Fibroblast of lung (primary cell): ENCODE data around the gene MRFAP1L1. TPM values are rescaled to one million over a fixed set of nuclear protein-coding genes. Genes with fewer than 3 reads are reported as not detected.

Experiments used
- DNase-seq, 2 donors: peaks; one replicate each; pipeline versions ENCODE4 v3.0.0 to v3.0.0-alpha.2; 2010; ENCODE audit warnings: low read depth in 2 of 2
- H2AFZ ChIP-seq: 2 replicates; pipeline ENCODE4 v1.5.1; 2012; ENCODE audit warnings: low read length, control low read depth, inconsistent platforms
- H3K27ac ChIP-seq: 2 replicates; pipeline ENCODE4 v1.5.1; 2011; ENCODE audit warnings: low read length, control low read depth; ENCODE audit not compliant: insufficient read depth
- H3K27me3 ChIP-seq: 2 replicates; pipeline ENCODE4 v1.5.1; 2011; ENCODE audit warnings: mild to moderate bottlenecking, low read length; ENCODE audit not compliant: control insufficient read depth, insufficient read depth
- H3K36me3 ChIP-seq: 2 replicates; pipeline ENCODE4 v1.5.1; 2011; ENCODE audit warnings: low read length; ENCODE audit not compliant: control insufficient read depth, insufficient read depth
- H3K4me1 ChIP-seq: 2 replicates; pipeline ENCODE4 v1.5.1; 2011; ENCODE audit warnings: low read length; ENCODE audit not compliant: control insufficient read depth, insufficient read depth; ENCODE audit errors: extremely low read depth
- H3K4me2 ChIP-seq: 2 replicates; pipeline ENCODE4 v1.5.1; 2011; ENCODE audit warnings: low read length, control low read depth; ENCODE audit not compliant: insufficient read depth; ENCODE audit errors: extremely low read depth
- H3K4me3 ChIP-seq, 4 experiments: fragments of 200-600 bp in 1 of 4; sonication (generic) in 1 of 4; replicated peaks in 1 of 4; 2 replicates each; pipeline ENCODE4 v1.5.1; 2011 to 2016; ENCODE audit warnings: low read length in 4 of 4, low read depth in 3 of 4, mild to moderate bottlenecking in 3 of 4, control low read depth in 2 of 4, inconsistent platforms in 1 of 4, mixed read lengths in 1 of 4; ENCODE audit not compliant: insufficient read depth in 1 of 4; ENCODE audit errors: control extremely low read depth in 1 of 4
- H3K79me2 ChIP-seq: 2 replicates; pipeline ENCODE4 v1.5.1; 2012; ENCODE audit warnings: mild to moderate bottlenecking, low read length, inconsistent platforms; ENCODE audit not compliant: control insufficient read depth, insufficient read depth
- H3K9ac ChIP-seq: 2 replicates; pipeline ENCODE4 v1.5.1; 2011; ENCODE audit warnings: mild to moderate bottlenecking, low read length, control low read depth; ENCODE audit not compliant: insufficient read depth
- H3K9me3 ChIP-seq: 2 replicates; pipeline ENCODE4 v1.5.1; 2012; ENCODE audit warnings: low read depth, low read length; ENCODE audit not compliant: control insufficient read depth, insufficient read depth
- H4K20me1 ChIP-seq: 2 replicates; pipeline ENCODE4 v1.5.1; 2011; ENCODE audit warnings: low read length; ENCODE audit not compliant: control insufficient read depth, insufficient read depth; ENCODE audit errors: extremely low read depth
- CTCF ChIP-seq, 2 donors: IDR thresholded peaks in 1 of 2; conservative IDR thresholded peaks in 1 of 2; 1 replicate in 1 of 2; 2 replicates in 1 of 2; pipeline ENCODE4 v1.5.1; 2011 to 2012; ENCODE audit warnings: low read length in 2 of 2, control low read depth in 1 of 2, inconsistent platforms in 1 of 2, low read depth in 1 of 2, mild to moderate bottlenecking in 1 of 2
- EZH2 ChIP-seq: IDR thresholded peaks from 2 replicates; pipeline ENCODE4 v1.5.1; 2012; ENCODE audit warnings: low read length, control low read depth, mild to moderate bottlenecking; ENCODE audit errors: missing control alignments
- polyA plus RNA-seq, 2 donors: library from polyadenylated mRNA; depleted of rRNA in 1 of 2; stranded (reverse) in 1 of 2; unstranded in 1 of 2; fragments of >200 nt; gene quantifications; 2 replicates each; pipeline ENCODE4 v1.2.1, GENCODE V29; 2011 to 2012; ENCODE audit warnings: missing spikeins in 1 of 2
- total RNA-seq: library from RNA; depleted of rRNA; stranded (reverse); fragments of >200 nt; gene quantifications from 2 replicates; pipeline ENCODE4 v1.2.1, GENCODE V29; 2014

The MRFAP1L1 gene
- total and polyA plus RNA-seq, 2 donors (not counting 1 experiment from before 2014, with no cell fraction given) = 41.6 to 77.4 TPM

GRCh38 chr4:6734165-6734786 lies 24.6 kb upstream of the MRFAP1L1 start:
- Histone ChIP-seq H3K9ac (no peak overlapping the region), H4K20me1 (no peaks in the 10 kb centered on the region), H3K27ac (no peak overlapping the region), H3K36me3 (no peaks in the 10 kb centered on the region), H3K79me2 (no peaks in the 10 kb centered on the region), H3K4me3 (no peak overlapping the region), H3K27me3 (no peaks in the 10 kb centered on the region), H2AFZ (no peak overlapping the region), H3K4me2 (no peak overlapping the region), H3K9me3 (no peaks in the 10 kb centered on the region), H3K4me1 (peaks cover 4% of the 10 kb centered on the region)
- no peak for DNase-seq
- TF ChIP-seq CTCF (conservative IDR thresholded peaks at IDR 0.05 in 1 of 2, IDR thresholded peaks at IDR 0.05 in 1 of 2; ENCODE audit: low read depth in 1 of 2, low read length in 2 of 2) (no peak), EZH2 (no peak)

- H4K20me1 ChIP-seq = no peaks in the 10 kb centered on the region
- H3K4me2 ChIP-seq = no peak overlapping the region
- H3K9me3 ChIP-seq = no peaks in the 10 kb centered on the region
- DNase-seq = no peak
- H3K36me3 ChIP-seq = no peaks in the 10 kb centered on the region
- H2AFZ ChIP-seq = no peak overlapping the region
- no peaks in the 10 kb centered on the region for H3K27me3 ChIP-seq
- no peaks in the 10 kb centered on the region for H3K79me2 ChIP-seq
- no peak overlapping the region for H3K27ac ChIP-seq
- H3K4me3 ChIP-seq = no peak overlapping the region
- TF ChIP-seq CTCF (conservative IDR thresholded peaks at IDR 0.05 in 1 of 2, IDR thresholded peaks at IDR 0.05 in 1 of 2; ENCODE audit: low read depth in 1 of 2, low read length in 2 of 2) (no peak), EZH2 (no peak)
- no peak overlapping the region for H3K9ac ChIP-seq
- peaks cover 4% of the 10 kb centered on the region for H3K4me1 ChIP-seq
Measured at GRCh38 chr4:6733358-6734164, 23.9 kb upstream of the MRFAP1L1 start.

DNA sequence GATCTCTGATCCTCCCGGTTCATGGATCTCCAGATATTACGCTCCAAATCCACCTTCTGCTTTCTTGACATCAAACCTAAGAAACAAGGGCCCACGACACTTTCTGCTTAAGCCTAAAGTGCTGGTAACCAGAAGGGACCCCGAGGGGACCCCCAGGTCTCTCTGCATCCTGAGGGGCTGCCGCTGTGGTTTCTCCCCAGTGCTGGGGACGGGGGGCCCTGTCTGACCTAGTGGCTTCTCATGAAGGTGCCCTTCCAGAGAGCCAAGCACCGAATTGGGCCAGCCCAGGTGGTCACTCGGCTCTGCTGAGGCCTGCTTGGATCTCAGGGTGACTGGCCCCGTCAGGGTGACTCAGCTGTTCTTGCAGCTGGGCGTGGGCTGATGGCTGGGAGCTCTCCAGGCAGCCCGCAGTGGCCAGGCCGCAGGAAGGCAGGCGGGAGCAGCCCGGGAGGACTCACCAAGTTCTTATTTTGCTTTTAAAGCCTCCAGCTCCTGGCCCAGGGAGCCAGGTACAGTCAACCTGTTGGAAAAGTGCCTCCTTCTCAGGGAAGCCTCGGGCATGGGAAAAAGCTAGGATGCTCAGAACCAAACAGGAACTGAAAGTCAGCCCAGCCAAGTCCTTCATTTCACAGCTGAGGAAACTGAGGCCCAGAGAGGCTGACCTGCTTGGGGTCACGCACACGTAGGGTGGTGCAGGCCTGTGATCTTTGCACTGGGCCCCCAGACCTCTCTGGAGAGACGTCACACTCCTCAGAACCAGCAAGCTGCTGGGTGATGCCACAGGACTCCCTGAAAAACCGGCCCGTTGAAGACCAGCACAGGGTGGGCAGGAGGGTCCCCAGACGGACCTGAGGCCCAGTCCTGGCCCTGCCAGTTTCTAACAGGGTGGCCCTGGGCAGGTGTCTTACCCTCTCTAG lies 23.0 kb upstream of the MRFAP1L1 start:
- peak; percentile 91 to 96 for DNase-seq
- H3K4me3 ChIP-seq = no peak overlapping the region
- H3K27ac ChIP-seq = peak overlapping the region; percentile 69
- TF ChIP-seq CTCF (conservative IDR thresholded peaks at IDR 0.05 in 1 of 2, IDR thresholded peaks at IDR 0.05 in 1 of 2; ENCODE audit: low read depth in 1 of 2, low read length in 2 of 2) (peak in 1 of 2 donors; percentile 5), EZH2 (no peak)
- H3K9ac ChIP-seq = no peak overlapping the region
- H3K36me3 ChIP-seq = no peaks in the 10 kb centered on the region
- no peaks in the 10 kb centered on the region for H3K9me3 ChIP-seq
- no peaks in the 10 kb centered on the region for H4K20me1 ChIP-seq
- no peaks in the 10 kb centered on the region for H3K79me2 ChIP-seq
- H2AFZ ChIP-seq = peak overlapping the region; percentile 65
- no peaks in the 10 kb centered on the region for H3K27me3 ChIP-seq
- peak overlapping the region; percentile 51 for H3K4me2 ChIP-seq
- peaks cover 4% of the 10 kb centered on the region for H3K4me1 ChIP-seq
